Kidney epithelial cell (primary cell): ENCODE results near the gene RGS2. TPM values are rescaled to one million over a fixed set of nuclear protein-coding genes. Genes with fewer than 3 reads are reported as not detected.

ENCODE experiments used
- DNase-seq: peaks from one replicate; pipeline ENCODE4 v3.0.0-alpha.2; 2010; ENCODE audit warnings: low read depth
- H3K27me3 ChIP-seq: 2 replicates; pipeline ENCODE4 v1.6.0; 2011; ENCODE audit warnings: low read length; ENCODE audit not compliant: control insufficient read depth, insufficient read depth
- H3K36me3 ChIP-seq: 2 replicates; pipeline ENCODE4 v1.5.1; 2011; ENCODE audit warnings: low read length; ENCODE audit not compliant: control insufficient read depth, insufficient read depth
- H3K4me3 ChIP-seq: 2 replicates; pipeline ENCODE4 v1.5.1; 2011; ENCODE audit warnings: low read depth, mild to moderate bottlenecking, control low read depth, low read length
- CTCF ChIP-seq: IDR thresholded peaks from 2 replicates; pipeline ENCODE4 v1.5.1; 2011; ENCODE audit warnings: mild to moderate bottlenecking, moderate library complexity, low read length, control low read depth, inconsistent platforms; ENCODE audit not compliant: insufficient read depth, poor library complexity, severe bottlenecking
- total RNA-seq: library from RNA; depleted of rRNA; stranded (reverse); fragments of >200 nt; gene quantifications from 2 replicates; pipeline ENCODE4 v1.2.3, GENCODE V29; 2015

Gene RGS2
- total RNA-seq, 1 donor from 2014 or later, result 1.9 TPM

- DNase-seq, result no peak
- H3K4me3 ChIP-seq, result peak overlapping the region; percentile 78
- H3K36me3 ChIP-seq, result no peaks in the 10 kb centered on the region
- peak; percentile 10 for TF ChIP-seq CTCF
- no peaks in the 10 kb centered on the region for H3K27me3 ChIP-seq
These were observed 1.4 kb upstream of the RGS2 start for GRCh38 chr1:192807211-192808162.

- no peaks in the 10 kb centered on the region for H3K27me3 ChIP-seq
- DNase-seq, result no peak
- no peak for TF ChIP-seq CTCF
- H3K4me3 ChIP-seq, result peak overlapping the region; percentile 78
- H3K36me3 ChIP-seq, result no peaks in the 10 kb centered on the region
These were observed 699 bp upstream of the RGS2 start for GRCh38 chr1:192808163-192808517.

GRCh38 chr1:192809307-192810252 is 741 bp downstream of the RGS2 start:
- H3K36me3 ChIP-seq, result no peaks in the 10 kb centered on the region
- no peak for TF ChIP-seq CTCF
- H3K4me3 ChIP-seq, result peak overlapping the region; percentile 78
- no peaks in the 10 kb centered on the region for H3K27me3 ChIP-seq
- no peak for DNase-seq

DNA sequence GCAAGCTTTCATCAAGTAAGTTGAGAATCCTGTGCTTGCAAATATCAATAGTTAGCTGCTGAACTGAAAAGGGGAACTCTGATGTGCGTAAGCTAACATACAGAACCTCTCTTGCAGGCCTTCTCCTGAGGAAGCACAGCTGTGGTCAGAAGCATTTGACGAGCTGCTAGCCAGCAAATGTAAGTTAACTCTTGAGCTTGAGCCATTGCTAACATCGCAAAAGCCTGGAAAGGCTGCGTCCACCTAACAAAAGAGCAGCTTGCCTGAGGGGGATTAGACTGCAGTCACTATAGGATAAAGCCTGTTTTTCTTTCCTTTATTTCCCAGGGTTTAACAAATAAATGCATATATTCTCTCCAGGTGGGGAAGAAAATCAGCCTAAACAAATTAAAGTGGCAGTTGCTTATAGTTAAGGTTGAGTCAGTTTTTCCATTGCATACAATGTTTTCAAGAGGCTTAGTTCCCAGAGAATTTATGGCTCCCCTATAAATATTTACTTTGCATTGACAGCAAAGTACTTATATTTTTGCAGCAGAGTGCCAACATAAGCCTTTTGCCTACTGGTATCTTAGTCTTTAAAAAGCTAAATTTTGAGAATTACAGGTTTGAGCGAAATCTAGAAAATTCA is 1.5 kb downstream of the RGS2 start:
- DNase-seq, result no peak
- Histone ChIP-seq H3K36me3 (no peaks in the 10 kb centered on the region), H3K4me3 (peak overlapping the region; percentile 78), H3K27me3 (no peaks in the 10 kb centered on the region)
- no peak for TF ChIP-seq CTCF

DNA sequence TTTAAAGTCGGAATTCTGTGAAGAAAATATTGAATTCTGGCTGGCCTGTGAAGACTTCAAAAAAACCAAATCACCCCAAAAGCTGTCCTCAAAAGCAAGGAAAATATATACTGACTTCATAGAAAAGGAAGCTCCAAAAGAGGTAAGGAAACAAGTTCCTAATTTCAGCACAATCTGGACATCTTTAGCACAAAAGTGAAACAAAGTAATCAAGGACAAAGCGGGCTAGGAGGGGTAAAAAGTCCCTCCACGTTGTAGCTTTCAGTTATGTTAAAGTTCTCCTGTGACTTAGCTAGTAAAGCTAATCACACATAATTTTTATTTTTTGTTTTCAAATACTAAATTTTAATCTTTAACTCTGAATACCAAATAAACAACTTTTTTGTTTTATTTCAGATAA is 2.2 kb downstream of the RGS2 start:
- DNase-seq, result no peak
- no peak overlapping the region for H3K4me3 ChIP-seq
- TF ChIP-seq CTCF, result no peak
- H3K27me3 ChIP-seq, result no peaks in the 10 kb centered on the region
- H3K36me3 ChIP-seq, result no peaks in the 10 kb centered on the region
